Stimulated activated CD8-positive, alpha-beta memory T cell treated with anti-CD3 and anti-CD28 coated beads, Interleukin-7, amount 100 ng/mL, for 48 hours (primary cell): ENCODE data around the gene MAML2.

Source experiments
- DNase-seq, 2 donors: peaks; one replicate each; pipeline ENCODE4 v3.0.0-alpha.2; 2020; ENCODE audit warnings: low read depth in 1 of 2; ENCODE audit errors: extremely low read depth in 1 of 2

Gene MAML2

GRCh38 chr11:95996621-95997235 lies 346.3 kb downstream of the MAML2 start:
- no peak for DNase-seq

DNA sequence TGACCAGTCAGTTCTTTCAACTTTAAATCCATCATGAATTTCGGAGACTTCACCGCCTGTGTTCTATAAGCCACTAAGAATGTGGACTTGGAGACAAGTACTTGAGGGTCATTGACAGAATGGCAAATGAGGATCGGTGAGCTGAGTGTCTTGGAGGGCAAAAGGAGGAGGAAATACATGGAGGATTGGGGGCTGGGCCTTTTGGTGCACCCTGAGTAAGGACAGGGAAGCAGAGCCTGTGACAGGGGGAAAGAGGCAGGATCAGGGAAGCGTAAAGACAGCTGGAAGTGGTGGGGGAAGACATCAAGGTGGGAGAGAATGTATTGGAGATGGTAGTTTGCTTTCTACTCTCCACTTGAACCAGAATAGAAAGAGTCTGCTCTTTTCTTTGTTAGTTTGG lies 348.7 kb downstream of the MAML2 start:
- DNase-seq: no peak

DNA sequence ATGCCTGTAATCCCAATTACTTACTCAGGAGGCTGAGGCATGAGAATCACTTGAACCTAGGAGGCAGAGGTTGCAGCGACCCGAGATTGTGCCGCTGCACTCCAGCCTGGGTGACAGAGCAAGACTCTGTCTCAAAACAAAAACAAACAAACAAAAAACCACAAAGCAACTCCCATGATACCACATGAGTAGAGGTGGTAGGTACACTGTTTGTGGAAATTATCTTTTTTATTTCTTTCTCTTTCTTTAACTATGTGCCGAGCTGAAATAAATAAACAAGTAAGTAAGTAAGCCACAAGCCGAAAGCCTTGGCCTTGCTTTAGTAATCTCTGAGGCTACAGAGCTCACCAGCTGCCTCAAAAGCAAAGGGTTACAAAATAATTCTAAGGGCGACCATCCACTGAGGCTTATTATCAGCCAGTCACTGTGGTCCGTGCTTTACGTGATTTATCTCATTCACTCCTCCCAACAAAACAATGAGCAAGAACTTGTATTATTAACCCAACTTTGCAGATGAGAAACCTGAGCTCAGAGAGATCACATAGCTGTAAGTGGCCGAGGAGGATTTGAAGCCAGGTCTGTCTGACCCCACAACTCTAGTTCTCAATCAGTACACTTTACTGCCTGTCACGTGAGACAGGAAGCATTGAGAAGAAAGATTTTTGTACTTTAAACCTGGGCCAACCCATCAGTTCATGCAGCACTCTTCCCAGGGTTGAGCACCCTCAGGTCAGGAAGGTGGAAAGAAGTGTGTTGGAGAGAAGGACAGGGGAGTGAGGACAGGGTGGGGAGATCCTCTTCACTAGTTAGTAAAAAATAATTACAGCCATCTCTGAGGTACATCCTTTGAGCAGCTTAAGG lies 349.3 kb downstream of the MAML2 start:
- no peak for DNase-seq

DNA sequence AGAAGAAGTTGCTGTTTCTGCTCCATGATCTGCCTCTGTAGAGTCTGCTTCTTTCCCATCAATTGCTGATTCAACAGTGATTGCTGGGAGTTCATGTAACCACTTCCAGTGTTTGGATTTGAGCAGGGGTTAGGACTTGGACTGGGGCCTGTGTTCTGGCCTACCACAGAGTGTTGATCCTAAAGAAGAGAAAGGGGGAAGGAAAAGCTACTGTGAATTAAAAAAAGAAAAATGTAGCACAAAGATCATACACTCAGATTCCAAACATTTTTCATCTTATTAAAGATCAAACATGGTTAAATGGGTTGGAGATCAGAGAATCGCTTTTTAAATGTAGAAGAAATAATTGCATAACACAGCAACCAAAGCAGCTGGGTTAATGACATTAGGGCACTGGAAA lies 351.4 kb downstream of the MAML2 start:
- no peak for DNase-seq

DNA sequence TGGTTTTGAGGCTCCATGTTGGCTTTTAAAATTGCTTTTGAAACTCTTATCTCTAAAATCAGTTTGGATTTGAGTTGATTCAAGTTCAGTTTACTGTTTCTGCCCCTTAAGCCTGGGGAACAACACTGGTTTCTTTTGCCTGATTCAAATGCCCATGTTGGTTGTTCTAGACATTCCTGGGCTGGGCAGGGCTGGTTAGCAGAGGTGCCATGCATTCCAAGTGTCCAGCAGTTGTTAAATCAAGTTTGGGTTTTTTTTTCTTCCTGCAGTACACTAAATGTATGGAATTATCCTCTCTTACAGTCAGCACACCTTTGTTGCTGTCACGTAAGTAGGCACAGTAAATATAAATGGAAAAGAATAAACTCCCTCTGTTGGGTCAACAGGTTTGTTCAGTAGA lies 351.9 kb downstream of the MAML2 start:
- no peak for DNase-seq

- no peak for DNase-seq
Measured at GRCh38 chr11:95989780-95990179, 353.2 kb downstream of the MAML2 start.

DNA sequence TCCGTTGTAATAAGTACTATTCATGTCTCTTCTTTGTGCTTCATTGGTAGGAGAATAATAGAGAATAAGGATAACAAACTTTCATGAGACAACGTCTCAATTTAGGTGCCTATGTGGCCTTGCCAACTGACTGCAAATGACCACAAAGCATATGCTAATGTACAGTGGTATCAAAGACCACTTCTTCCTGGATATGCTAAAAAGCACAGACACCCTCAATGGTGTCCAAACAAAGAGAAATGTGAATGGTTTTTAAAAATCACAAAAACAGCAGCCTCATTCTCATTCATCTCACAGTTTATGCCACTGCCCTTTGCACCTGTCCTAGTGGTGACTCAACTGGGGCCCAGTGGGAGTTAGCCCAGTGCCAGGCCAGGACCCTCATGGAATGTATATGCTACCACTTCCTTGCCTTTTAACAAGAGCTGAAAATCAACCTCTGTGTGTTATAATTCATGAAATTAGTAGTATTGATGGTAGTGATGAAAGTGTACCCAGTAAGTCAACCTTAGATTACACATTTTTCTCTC lies 353.9 kb downstream of the MAML2 start:
- DNase-seq: no peak

- no peak for DNase-seq
Measured at GRCh38 chr11:95985174-95985808, 357.7 kb downstream of the MAML2 start.

DNA sequence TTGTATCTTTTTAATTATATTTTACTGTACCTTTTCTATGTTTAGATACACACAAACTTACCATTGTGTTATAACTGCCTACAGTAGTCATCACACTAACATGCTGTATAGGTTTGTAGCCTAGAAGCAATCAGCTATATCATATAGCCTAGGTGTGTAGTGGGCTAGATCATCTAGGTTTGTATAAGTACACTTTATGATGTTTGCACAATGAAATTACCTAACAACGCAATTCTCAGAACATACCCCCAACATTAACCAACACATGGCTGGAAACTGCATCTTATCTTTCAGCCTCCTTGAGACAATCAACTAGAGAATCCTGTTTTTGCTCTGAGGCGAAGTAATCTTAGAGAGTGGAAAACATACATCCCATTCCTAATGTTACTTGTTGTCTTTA lies 358.9 kb downstream of the MAML2 start:
- DNase-seq: no peak

GRCh38 chr11:95977534-95978174 lies 365.3 kb downstream of the MAML2 start:
- no peak for DNase-seq

DNA sequence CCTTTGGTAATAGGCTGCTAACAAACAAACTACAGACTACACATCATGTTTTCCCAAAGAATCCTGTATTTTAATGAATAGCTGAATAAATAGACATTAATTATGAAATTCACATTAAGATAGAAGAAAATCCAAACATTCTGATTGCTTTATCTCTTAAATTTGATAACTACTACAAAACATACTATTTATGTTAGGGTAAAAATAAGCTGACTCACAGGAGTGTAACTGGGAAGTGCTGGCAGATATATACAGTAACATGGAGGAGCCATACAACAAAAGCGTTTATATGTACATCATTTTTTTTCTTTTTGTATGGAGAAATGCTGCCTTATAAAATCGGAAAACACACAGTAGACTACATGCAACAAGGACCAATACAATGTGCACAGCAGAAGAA lies 366.4 kb downstream of the MAML2 start:
- DNase-seq: no peak

GRCh38 chr11:95975343-95975742 lies 367.7 kb downstream of the MAML2 start:
- DNase-seq: no peak

DNA sequence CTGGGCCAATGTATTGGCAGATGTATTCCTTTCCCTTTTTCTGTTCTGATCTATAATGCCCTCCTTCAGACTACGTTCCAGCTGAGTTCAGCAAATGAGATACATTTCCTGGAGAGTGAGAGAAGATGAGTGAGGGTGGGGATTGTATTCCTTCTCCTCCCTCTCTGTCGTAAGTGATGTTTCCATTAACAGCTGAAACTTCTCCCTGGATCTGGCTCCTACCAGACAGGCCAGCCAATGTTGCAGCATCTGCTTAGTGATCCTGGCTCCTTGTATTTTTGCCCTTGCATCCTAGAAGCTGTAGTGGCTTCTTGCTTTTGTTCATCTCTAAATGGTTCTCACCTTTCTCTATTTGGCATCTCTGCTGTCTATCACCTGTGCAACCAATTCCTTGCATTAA lies 370.9 kb downstream of the MAML2 start:
- no peak for DNase-seq

DNA sequence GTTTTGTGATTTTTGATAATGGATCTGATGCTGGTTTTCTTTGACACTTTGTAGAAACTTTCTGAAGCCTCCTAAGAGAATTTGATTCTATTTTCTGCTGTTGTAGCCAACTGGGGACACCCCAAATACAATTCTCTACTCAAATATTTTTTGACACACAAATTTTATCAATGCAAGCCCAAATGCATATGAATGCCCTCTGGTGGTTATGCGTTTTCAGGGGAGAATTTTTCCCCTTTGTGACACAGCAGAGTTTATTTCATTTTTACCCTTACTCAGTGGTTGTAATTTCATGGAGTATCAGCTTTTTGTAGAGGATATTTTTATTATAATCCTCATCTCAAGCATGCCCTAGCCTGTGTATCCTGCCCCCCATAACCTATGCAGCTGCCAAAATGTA lies 374.4 kb downstream of the MAML2 start:
- no peak for DNase-seq

GRCh38 chr11:95964281-95964680 lies 378.7 kb downstream of the MAML2 start:
- DNase-seq: no peak

DNA sequence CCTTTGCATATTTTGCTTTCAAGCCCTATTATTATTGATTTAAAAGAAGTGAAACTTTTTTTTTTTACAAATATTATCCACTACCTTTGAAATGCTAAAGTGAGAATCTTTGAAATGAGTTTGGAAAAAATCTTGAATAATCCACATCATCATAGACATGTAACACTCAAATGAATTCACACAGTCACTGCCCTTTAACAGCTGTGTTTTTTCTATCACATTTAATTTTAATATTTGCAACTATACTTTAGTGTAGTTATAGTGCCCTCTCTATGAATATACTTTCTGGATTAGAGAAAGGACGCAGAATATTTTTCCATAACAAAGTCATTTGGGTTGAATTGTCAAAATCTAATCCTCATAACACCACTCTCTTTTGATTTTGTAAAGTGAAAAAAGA lies 381.2 kb downstream of the MAML2 start:
- DNase-seq: no peak

GRCh38 chr11:95950905-95951304 lies 392.1 kb downstream of the MAML2 start:
- DNase-seq: no peak

DNA sequence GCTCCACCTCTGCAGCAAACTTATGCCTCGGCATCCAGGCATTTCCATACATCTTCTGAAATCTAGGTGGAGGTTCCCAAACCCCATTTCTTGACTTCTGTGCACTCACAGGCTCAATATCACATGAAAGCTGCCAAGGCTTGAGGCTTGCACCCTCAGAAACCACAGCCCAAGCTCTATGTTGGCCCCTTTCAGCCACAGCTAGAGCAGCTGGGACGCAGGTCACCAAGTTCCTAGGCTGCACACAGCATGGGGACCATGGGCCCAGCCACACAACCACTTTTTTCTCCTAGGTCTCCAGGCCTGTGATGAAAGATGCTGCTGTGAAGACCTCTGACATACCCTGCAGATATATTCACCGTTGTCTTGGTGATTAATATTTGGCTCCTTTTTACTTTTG lies 394.4 kb downstream of the MAML2 start:
- DNase-seq: no peak

DNA sequence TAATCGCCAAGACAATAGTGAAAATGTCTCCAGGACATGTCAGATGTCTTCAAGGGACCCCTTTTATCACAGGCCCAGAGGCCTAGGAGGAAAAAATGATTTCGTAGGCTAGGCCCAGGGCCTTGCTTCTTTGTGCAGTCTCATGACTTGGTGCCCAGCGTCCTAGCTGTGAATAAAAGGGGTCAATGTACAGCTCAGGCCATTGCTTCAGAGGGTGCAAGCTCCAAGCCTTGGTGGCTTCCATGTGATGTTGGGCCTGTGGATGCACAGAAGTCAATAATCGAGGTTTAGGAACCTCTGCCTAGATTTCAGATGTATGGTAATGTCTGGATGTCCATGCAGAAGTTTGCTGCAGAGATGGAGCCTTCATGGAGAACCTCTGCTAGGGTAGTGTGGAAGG lies 398.4 kb downstream of the MAML2 start:
- no peak for DNase-seq

DNA sequence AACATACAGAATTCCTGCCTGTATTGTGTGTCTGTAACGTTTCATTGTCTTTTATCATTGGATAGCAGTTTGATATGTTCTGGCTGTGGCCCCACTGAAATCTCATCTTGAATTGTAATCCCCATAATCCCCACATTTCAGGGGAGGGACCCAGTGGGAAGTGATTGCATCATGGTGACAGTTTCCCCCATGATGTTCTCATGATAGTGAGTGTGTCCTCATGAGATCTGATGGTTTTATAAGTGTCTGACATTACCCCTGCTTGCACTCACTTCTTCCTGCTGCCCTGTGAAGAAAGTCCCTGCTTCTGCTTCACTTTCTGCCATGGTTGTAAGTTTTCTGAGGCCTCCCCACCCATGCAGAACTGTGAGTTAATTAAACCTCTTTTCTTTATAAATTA lies 399.4 kb downstream of the MAML2 start:
- DNase-seq: no peak

DNA sequence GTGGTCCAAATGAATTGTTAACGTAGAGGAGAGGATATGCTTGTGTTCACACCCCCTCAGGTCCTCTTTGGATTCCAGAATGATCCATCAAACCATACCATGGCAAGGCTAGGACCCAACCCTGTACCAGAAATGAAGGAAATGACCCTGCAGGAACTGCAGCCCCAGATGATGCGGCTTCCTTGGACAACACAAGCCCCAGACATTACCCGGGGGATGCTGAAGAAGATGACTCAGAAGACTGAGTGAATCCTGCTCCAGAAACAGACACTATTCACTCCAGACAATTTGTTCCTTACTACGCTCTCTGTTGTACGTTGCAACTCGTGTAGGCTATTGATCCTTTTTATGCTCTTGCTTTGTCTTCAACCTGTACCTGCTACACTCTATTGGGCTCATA lies 403.9 kb downstream of the MAML2 start:
- DNase-seq: no peak
